ENCODE results near the gene NR5A1.

The NR5A1 gene

DNA sequence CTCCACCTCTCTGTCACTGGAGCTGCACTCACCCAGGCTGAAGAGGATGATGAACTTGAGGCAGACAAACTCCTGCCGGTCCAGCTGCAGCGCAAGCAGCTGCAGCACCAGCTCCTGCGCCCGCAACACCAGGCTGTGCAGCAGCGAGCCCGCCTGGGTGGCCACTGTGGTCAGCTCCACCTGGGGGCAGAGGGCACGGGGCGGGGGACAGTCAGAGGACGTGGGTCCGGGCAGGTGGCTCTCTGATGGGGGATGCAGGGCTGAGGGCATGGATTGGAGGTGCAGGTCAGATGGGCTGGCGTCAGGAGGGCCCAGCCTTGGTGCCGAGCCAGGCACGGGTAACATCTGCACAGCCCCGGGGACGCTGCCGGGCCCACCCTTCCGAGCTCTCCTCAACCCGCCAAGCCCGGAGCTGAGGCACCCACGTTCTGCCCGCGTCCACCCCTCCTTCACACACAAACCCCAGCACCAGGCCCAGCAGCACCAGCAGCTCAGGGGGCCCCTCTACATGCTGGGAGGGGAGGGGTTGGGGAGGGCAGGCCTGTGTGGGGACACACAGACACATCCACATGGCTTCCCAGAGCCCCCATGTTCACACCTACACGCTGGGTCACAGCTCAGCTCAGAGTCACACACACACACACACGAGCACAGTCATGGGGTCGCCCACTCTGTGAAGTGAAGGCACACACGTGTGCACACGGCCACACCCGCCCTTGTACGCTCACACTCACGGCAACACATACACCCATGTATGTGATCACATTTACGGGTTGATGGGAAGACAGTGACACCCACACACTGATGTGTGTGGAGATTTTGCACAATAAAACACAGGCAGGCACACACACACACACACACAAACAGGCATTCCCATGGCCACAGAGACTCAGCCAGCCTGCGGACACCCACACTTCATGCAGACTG, 15.9 kb downstream of the NR5A1 start:
- H3K27ac ChIP-seq = no peak overlapping the region
- no peaks in the 10 kb centered on the region for H3K79me2 ChIP-seq (ENCODE audit: insufficient read depth, low read depth)
- H3K4me1 ChIP-seq (ENCODE audit: low read depth, poor library complexity, severe bottlenecking) = no peaks in the 10 kb centered on the region
- TF ChIP-seq, protein P1, sequence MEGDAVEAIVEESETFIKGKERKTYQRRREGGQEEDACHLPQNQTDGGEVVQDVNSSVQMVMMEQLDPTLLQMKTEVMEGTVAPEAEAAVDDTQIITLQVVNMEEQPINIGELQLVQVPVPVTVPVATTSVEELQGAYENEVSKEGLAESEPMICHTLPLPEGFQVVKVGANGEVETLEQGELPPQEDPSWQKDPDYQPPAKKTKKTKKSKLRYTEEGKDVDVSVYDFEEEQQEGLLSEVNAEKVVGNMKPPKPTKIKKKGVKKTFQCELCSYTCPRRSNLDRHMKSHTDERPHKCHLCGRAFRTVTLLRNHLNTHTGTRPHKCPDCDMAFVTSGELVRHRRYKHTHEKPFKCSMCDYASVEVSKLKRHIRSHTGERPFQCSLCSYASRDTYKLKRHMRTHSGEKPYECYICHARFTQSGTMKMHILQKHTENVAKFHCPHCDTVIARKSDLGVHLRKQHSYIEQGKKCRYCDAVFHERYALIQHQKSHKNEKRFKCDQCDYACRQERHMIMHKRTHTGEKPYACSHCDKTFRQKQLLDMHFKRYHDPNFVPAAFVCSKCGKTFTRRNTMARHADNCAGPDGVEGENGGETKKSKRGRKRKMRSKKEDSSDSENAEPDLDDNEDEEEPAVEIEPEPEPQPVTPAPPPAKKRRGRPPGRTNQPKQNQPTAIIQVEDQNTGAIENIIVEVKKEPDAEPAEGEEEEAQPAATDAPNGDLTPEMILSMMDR (conservative IDR thresholded peaks at IDR 0.05; ENCODE audit: low read depth, low read length) = no peak
- H3K9ac ChIP-seq = no peak overlapping the region
- H3K4me3 ChIP-seq (IDR thresholded peaks at IDR 0.05; ENCODE audit: insufficient read depth, low read depth, low read length) = no peak overlapping the region
- peaks cover 19% of the 10 kb centered on the region; the same call in 1 of the 2 replicates for H3K27me3 ChIP-seq (ENCODE audit: insufficient read depth, low read depth)
- no peak overlapping the region for H2AFZ ChIP-seq (ENCODE audit: low read depth)
- H4K20me1 ChIP-seq (ENCODE audit: insufficient read depth) = no peaks in the 10 kb centered on the region
- no peak overlapping the region for H3K4me2 ChIP-seq
- no peaks in the 10 kb centered on the region for H3K36me3 ChIP-seq (ENCODE audit: insufficient read depth)

DNA sequence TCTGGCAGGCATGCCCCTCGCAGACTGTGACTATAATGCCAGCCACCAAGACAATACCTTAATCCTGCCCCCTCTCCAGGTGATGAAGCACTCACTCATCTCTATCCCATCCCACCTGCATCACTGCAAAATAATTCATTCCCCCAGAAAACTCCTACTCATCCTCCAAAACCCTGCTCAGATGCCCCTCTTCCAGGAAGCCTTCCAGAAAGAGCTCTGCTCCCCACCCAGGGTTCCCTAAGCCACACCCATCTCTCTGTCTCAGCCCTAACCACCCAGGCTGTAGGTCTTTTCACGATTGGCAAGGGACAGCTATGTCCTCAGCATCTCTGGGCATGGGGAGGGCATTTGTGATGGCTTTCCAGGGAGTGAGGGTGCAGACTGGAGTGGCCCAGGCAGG, 17.2 kb downstream of the NR5A1 start:
- Histone ChIP-seq H3K79me2 (ENCODE audit: insufficient read depth, low read depth) (no peaks in the 10 kb centered on the region), H3K27me3 (ENCODE audit: insufficient read depth, low read depth) (peaks cover 24% of the 10 kb centered on the region; the same call in 1 of the 2 replicates), H3K9ac (no peak overlapping the region), H3K27ac (no peak overlapping the region), H3K4me3 (IDR thresholded peaks at IDR 0.05; ENCODE audit: insufficient read depth, low read depth, low read length) (no peak overlapping the region), H3K4me1 (ENCODE audit: low read depth, poor library complexity, severe bottlenecking) (no peaks in the 10 kb centered on the region), H3K36me3 (ENCODE audit: insufficient read depth) (no peaks in the 10 kb centered on the region), H4K20me1 (ENCODE audit: insufficient read depth) (no peaks in the 10 kb centered on the region), H3K4me2 (no peak overlapping the region), H2AFZ (ENCODE audit: low read depth) (no peak overlapping the region)
- TF ChIP-seq, protein P1 (conservative IDR thresholded peaks at IDR 0.05; ENCODE audit: low read depth, low read length) = no peak

DNA sequence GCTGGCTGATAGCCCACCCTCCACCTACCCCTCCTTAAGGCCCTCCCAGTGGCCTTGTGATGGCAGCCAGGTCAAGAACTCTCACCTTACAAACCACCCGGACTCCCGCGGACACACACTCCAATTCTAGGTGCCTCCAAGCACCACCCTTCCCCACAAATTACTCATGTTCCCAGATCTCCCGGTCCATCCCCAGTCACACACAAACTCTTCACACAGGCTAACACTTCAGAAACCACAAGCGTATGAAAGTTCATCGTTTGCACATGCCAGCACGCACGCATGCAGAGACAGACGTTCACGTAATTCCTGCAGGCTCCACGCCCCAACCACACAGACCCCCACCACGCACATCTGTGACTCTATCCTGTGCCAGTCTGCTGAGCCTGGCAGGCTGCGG, 18.0 kb downstream of the NR5A1 start:
- TF ChIP-seq, protein P1 (conservative IDR thresholded peaks at IDR 0.05; ENCODE audit: low read depth, low read length) = no peak
- Histone ChIP-seq H3K4me3 (IDR thresholded peaks at IDR 0.05; ENCODE audit: insufficient read depth, low read depth, low read length) (no peak overlapping the region), H2AFZ (ENCODE audit: low read depth) (no peak overlapping the region), H3K36me3 (ENCODE audit: insufficient read depth) (no peaks in the 10 kb centered on the region), H3K4me2 (no peak overlapping the region), H3K9ac (no peak overlapping the region), H3K4me1 (ENCODE audit: low read depth, poor library complexity, severe bottlenecking) (no peaks in the 10 kb centered on the region), H3K27me3 (ENCODE audit: insufficient read depth, low read depth) (peaks cover 20% of the 10 kb centered on the region; the same call in 1 of the 2 replicates), H3K79me2 (ENCODE audit: insufficient read depth, low read depth) (no peaks in the 10 kb centered on the region), H3K27ac (no peak overlapping the region), H4K20me1 (ENCODE audit: insufficient read depth) (no peaks in the 10 kb centered on the region)

DNA sequence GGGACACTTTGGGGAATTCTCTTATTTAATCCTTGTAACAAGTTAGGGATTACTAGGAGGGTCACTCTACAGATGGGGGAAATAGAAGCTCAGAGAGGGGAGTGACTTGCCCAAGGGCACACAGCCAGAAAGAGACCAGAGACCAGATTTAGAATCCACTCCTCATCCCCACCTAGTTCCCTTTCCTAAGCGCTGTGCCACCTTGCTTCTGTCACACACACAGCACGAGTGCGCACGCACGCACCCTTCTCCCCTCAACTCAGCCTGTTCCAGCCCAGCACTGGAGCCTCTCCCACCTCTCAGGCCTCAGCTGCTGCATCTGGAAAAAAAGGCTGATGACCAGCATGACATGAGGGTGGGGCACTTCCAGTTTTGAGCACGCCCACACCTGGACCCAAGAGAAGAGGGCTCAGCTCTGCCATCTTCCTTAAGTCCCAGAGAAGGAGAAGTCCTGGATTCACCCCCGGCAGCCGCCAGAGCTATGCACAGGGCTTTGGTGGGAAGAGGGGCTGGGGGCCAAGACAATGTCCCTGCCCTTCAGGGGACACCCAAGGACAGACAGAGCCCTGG, 18.5 kb downstream of the NR5A1 start:
- TF ChIP-seq, protein P1 (conservative IDR thresholded peaks at IDR 0.05; ENCODE audit: low read depth, low read length) = no peak
- H3K36me3 ChIP-seq (ENCODE audit: insufficient read depth) = no peaks in the 10 kb centered on the region
- H3K4me3 ChIP-seq (IDR thresholded peaks at IDR 0.05; ENCODE audit: insufficient read depth, low read depth, low read length) = no peak overlapping the region
- H3K9ac ChIP-seq = no peak overlapping the region
- H3K4me1 ChIP-seq (ENCODE audit: low read depth, poor library complexity, severe bottlenecking) = no peaks in the 10 kb centered on the region
- no peaks in the 10 kb centered on the region for H3K79me2 ChIP-seq (ENCODE audit: insufficient read depth, low read depth)
- H3K27ac ChIP-seq = no peak overlapping the region
- H3K27me3 ChIP-seq (ENCODE audit: insufficient read depth, low read depth) = peaks cover 20% of the 10 kb centered on the region; the same call in 1 of the 2 replicates
- no peak overlapping the region for H3K4me2 ChIP-seq
- H4K20me1 ChIP-seq (ENCODE audit: insufficient read depth) = no peaks in the 10 kb centered on the region
- H2AFZ ChIP-seq (ENCODE audit: low read depth) = no peak overlapping the region

All from KMS-11 (cell line).